A549 treated with ZK216348 at 1 μM for 4 hours (cell line): ENCODE data around the gene STS. TPM values are rescaled to one million over a fixed set of nuclear protein-coding genes. Genes with fewer than 3 reads are reported as not detected.

ENCODE experiments used
- total RNA-seq: library from RNA; stranded (reverse); fragments of 200-300 nt; extraction: Qiagen RNA extraction; gene quantifications from 5 replicates; pipeline ENCODE4 v1.2.3, GENCODE V29; 2022; ENCODE audit warnings: low read depth

STS gene
- 1.6 to 2.3 TPM (median 2.0 TPM) in 5 replicates for total RNA-seq

DNA sequence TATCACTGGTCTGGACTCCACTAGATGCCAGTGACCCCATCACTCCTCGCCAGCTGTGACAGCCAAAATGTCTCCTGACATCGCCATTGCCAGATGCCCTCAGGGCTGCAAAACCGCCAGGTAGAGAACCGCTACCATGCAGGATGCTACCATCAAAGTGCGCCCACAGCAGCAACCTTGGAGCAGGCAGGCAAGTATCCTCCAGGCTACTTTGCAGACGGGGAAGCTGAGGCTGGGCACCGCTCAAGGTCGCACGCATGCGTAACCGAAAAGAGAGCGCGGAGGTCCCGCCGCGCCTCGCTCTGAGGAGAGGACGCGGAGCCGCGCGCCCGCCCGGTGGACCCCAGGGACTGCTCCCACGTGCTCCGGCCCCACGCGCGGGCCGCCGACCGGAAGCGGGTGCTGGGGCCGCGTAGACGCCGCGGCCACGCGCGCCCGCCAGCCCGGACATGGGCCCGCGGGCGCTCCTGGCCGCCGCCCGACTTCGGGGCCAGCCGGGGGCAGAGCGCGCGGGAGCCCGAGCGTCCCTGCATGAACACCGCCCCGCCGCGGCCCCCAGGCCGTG is at the start of gene STS:
Gene STS, plus strand, starts transcription at position 300 of the 565 bp plus-strand sequence. CDS start 105,488 bp downstream, outside the sequence.

GRCh38 chrX:7147978-7148854 is 704 bp downstream of the STS start, which contains the start of gene PUDP:
Gene PUDP (minus strand): TSS chrX:7148153. CDS start chrX:7148113, 40 bp downstream.

Other genes starting within 250 kb of the STS start
- 22.9 to 25.3 TPM (median 25.1 TPM) in 5 replicates for gene PUDP, start 441 bp downstream of the STS start, total RNA-seq